IMR-90 (cell line): ENCODE results near the gene R3HDM4.

ENCODE experiments used
- BHLHE40 ChIP-seq: fragments of 150-350 bp; IDR thresholded peaks from 2 replicates; pipeline ENCODE4 v1.6.1; 2016; ENCODE audit warnings: mild to moderate bottlenecking, low read depth, low read length
- CEBPB ChIP-seq: IDR thresholded peaks from 2 replicates; pipeline ENCODE4 v1.6.1; 2012; ENCODE audit warnings: low read depth, low read length, improper control_type of control experiment
- CHD1 ChIP-seq: IDR thresholded peaks from 2 replicates; pipeline ENCODE4 v1.6.1; 2012; ENCODE audit warnings: low read depth, low read length, improper control_type of control experiment
- FOS ChIP-seq: fragments of 150-350 bp; IDR thresholded peaks from 2 replicates; pipeline ENCODE4 v1.6.1; 2016; ENCODE audit warnings: low read depth, low read length
- MAFK ChIP-seq: IDR thresholded peaks from 2 replicates; pipeline ENCODE4 v1.6.1; 2012; ENCODE audit warnings: low read depth, low read length, improper control_type of control experiment
- MAZ ChIP-seq: IDR thresholded peaks from 2 replicates; pipeline ENCODE4 v1.6.1; 2012; ENCODE audit warnings: low read depth, mild to moderate bottlenecking, low read length, improper control_type of control experiment, moderate library complexity, borderline replicate concordance
- POLR2A ChIP-seq: IDR thresholded peaks from 2 replicates; pipeline ENCODE4 v1.6.1; 2012; ENCODE audit warnings: mild to moderate bottlenecking, low read depth, low read length
- RAD21 ChIP-seq: IDR thresholded peaks from 2 replicates; pipeline ENCODE4 v1.6.1; 2012; ENCODE audit warnings: low read length, improper control_type of control experiment
- RFX5 ChIP-seq: IDR thresholded peaks from 2 replicates; pipeline ENCODE4 v1.8.0; 2012; ENCODE audit warnings: low read depth, mild to moderate bottlenecking, low read length, moderate library complexity
- SMC3 ChIP-seq: fragments of 150-350 bp; IDR thresholded peaks from 2 replicates; pipeline ENCODE4 v1.6.1; 2016; ENCODE audit warnings: low read depth, mild to moderate bottlenecking, antibody characterized with exemption, low read length, moderate library complexity
- TF ChIP-seq, protein P1 (sequence below): conservative IDR thresholded peaks from 2 replicates; pipeline ENCODE4 v1.5.1; 2012; ENCODE audit warnings: mild to moderate bottlenecking, low read depth, low read length, improper control_type of control experiment

DNA sequence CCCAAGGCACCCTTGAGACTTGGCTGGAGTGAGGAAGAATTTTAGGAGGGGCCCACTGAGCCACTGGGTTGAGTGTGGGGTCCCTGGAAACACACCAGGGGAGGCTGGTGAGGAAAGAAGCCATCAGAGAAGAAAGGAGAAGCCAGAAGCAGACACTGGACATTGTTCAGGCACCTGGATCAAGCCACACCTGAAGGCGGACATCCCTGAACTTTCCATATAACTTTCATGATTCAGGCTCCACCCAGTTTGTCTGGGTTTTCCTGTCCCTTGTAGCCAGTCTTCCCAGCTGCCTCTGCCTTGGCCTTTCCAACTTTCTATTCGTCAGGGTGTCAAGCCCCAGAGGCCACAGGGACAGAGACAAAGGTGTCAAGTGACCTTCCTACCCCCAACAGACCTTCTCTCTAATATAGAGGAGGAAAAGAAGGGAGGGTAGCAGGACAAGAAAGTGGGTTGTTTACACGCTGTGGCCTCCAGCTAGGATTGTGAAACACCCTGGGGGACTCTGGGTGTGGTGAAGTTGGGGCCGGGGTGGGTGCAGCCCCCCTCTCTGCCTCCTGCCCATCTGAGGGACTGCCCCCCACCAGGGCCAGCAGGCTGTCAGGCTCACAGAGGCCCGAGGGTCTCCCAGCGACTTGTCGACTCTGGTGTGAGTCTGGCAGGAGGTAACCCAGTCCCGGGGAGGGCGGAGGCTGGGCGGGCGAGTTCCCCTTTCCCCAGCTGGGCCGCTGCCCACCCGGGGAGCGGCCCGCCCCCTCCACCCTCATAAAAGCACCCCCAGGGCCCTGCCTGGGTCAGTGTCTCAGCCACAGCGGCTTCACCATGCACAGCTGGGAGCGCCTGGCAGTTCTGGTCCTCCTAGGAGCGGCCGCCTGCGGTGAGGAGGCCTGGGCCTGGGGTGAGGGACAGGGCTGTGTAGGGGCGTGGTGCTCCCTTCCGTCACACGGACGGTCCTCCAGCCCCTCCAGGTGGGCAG, 53.9 kb downstream of the R3HDM4 start, which contains the start of gene CFD:
- TF ChIP-seq, protein P1, sequence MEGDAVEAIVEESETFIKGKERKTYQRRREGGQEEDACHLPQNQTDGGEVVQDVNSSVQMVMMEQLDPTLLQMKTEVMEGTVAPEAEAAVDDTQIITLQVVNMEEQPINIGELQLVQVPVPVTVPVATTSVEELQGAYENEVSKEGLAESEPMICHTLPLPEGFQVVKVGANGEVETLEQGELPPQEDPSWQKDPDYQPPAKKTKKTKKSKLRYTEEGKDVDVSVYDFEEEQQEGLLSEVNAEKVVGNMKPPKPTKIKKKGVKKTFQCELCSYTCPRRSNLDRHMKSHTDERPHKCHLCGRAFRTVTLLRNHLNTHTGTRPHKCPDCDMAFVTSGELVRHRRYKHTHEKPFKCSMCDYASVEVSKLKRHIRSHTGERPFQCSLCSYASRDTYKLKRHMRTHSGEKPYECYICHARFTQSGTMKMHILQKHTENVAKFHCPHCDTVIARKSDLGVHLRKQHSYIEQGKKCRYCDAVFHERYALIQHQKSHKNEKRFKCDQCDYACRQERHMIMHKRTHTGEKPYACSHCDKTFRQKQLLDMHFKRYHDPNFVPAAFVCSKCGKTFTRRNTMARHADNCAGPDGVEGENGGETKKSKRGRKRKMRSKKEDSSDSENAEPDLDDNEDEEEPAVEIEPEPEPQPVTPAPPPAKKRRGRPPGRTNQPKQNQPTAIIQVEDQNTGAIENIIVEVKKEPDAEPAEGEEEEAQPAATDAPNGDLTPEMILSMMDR: no peak
- TF ChIP-seq CEBPB: peak; percentile 23; the same call in 1 of the 2 replicates
- TF ChIP-seq FOS: no peak
- TF ChIP-seq CHD1: no peak
- no peak for TF ChIP-seq SMC3
- TF ChIP-seq RFX5: no peak
- no peak for TF ChIP-seq POLR2A
- no peak for TF ChIP-seq BHLHE40
- no peak for TF ChIP-seq MAFK
- no peak for TF ChIP-seq MAZ
- no peak for TF ChIP-seq RAD21
